Osteocyte (in vitro differentiated cells): ENCODE data around the gene MTA1. TPM values are rescaled to one million over a fixed set of nuclear protein-coding genes. Genes with fewer than 3 reads are reported as not detected.

Source experiments
- DNase-seq: peaks from one replicate; pipeline ENCODE4 v3.0.0; 2021; ENCODE audit warnings: mixed read lengths; ENCODE audit not compliant: unreplicated experiment; ENCODE audit errors: extremely low spot score
- H3K27ac Mint-ChIP-seq: one replicate; pipeline ENCODE4 v1.8.0; 2021; ENCODE audit warnings: mild to moderate bottlenecking, mixed read lengths; ENCODE audit not compliant: unreplicated experiment
- H3K27me3 Mint-ChIP-seq: one replicate; pipeline ENCODE4 v1.8.0; 2021; ENCODE audit warnings: mixed read lengths; ENCODE audit not compliant: unreplicated experiment
- H3K36me3 Mint-ChIP-seq: one replicate; pipeline ENCODE4 v1.8.0; 2021; ENCODE audit warnings: mixed read lengths; ENCODE audit not compliant: unreplicated experiment
- H3K4me1 Mint-ChIP-seq: one replicate; pipeline ENCODE4 v1.8.0; 2021; ENCODE audit warnings: mixed read lengths; ENCODE audit not compliant: unreplicated experiment
- H3K4me3 Mint-ChIP-seq: one replicate; pipeline ENCODE4 v1.8.0; 2021; ENCODE audit warnings: mild to moderate bottlenecking, moderate library complexity, mixed read lengths; ENCODE audit not compliant: unreplicated experiment
- H3K9me3 Mint-ChIP-seq: one replicate; pipeline ENCODE4 v1.8.0; 2021; ENCODE audit warnings: mixed read lengths; ENCODE audit not compliant: unreplicated experiment
- CTCF ChIP-seq: fragments of 200-600 bp; sonication (generic); IDR thresholded peaks from 2 replicates; pipeline ENCODE4 v1.5.0; 2021; ENCODE audit warnings: antibody characterized with exemption, mild to moderate bottlenecking, moderate library complexity
- total RNA-seq: library from RNA; stranded (reverse); gene quantifications from 2 replicates; pipeline ENCODE4 v1.2.1, GENCODE V29; 2021

The MTA1 gene
- total RNA-seq, 1 donor from 2014 or later, result 132 TPM

- DNase-seq, result no peak
Measured at GRCh38 chr14:105430042-105430441, 10.4 kb downstream of the MTA1 start.

GRCh38 chr14:105430565-105430964 is 10.9 kb downstream of the MTA1 start:
- Mint-ChIP-seq H3K27ac (peak overlapping the region; percentile 52), H3K9me3 (peaks cover 4% of the 10 kb centered on the region), H3K4me3 (no peak overlapping the region), H3K4me1 (peaks cover 17% of the 10 kb centered on the region), H3K27me3 (no peaks in the 10 kb centered on the region), H3K36me3 (peaks cover 30% of the 10 kb centered on the region)
- no peak for TF ChIP-seq CTCF
- no peak for DNase-seq

More at GRCh38 chr14:105430042-105430441, 10.4 kb downstream of the MTA1 start:
- H3K36me3 Mint-ChIP-seq, result peaks cover 28% of the 10 kb centered on the region
- peak overlapping the region; percentile 34 for H3K27ac Mint-ChIP-seq
- TF ChIP-seq CTCF, result no peak
- no peaks in the 10 kb centered on the region for H3K9me3 Mint-ChIP-seq
- no peaks in the 10 kb centered on the region for H3K27me3 Mint-ChIP-seq
- H3K4me3 Mint-ChIP-seq, result no peak overlapping the region
- peaks cover 17% of the 10 kb centered on the region for H3K4me1 Mint-ChIP-seq

GRCh38 chr14:105431256-105431655 is 11.6 kb downstream of the MTA1 start:
- no peak overlapping the region for H3K4me3 Mint-ChIP-seq

GRCh38 chr14:105432657-105433056 is 13.0 kb downstream of the MTA1 start:
- TF ChIP-seq CTCF, result no peak
- Mint-ChIP-seq H3K27ac (no peak overlapping the region), H3K36me3 (peaks cover 19% of the 10 kb centered on the region), H3K4me3 (no peak overlapping the region), H3K4me1 (peaks cover 18% of the 10 kb centered on the region), H3K27me3 (no peaks in the 10 kb centered on the region), H3K9me3 (peaks cover 10% of the 10 kb centered on the region)
- DNase-seq, result no peak

More at GRCh38 chr14:105431256-105431655, 11.6 kb downstream of the MTA1 start:
- Mint-ChIP-seq H3K4me1 (peaks cover 18% of the 10 kb centered on the region), H3K27ac (peak overlapping the region; percentile 52), H3K9me3 (peaks cover 9% of the 10 kb centered on the region), H3K36me3 (peaks cover 30% of the 10 kb centered on the region), H3K27me3 (no peaks in the 10 kb centered on the region)
- DNase-seq, result no peak
- TF ChIP-seq CTCF, result no peak

- Mint-ChIP-seq H3K4me3 (no peak overlapping the region), H3K9me3 (peaks cover 10% of the 10 kb centered on the region), H3K4me1 (peaks cover 18% of the 10 kb centered on the region), H3K36me3 (peaks cover 19% of the 10 kb centered on the region), H3K27me3 (no peaks in the 10 kb centered on the region), H3K27ac (no peak overlapping the region)
- peak; percentile 82 for DNase-seq
- no peak for TF ChIP-seq CTCF
Measured at GRCh38 chr14:105433161-105433605, 13.6 kb downstream of the MTA1 start.
